Heart right ventricle (tissue), 16 donors: Measurements from ENCODE around the gene SLC35D1. TPM values are rescaled to one million over a fixed set of nuclear protein-coding genes. Genes with fewer than 3 reads are reported as not detected.

Experiments used
- ATAC-seq, 8 donors: fragments of 200-7000 bp; cut with Tn5 transposase; one replicate each; pipeline ENCODE4 v1.9.1; 2020; ENCODE audit warnings: mild to moderate bottlenecking in 8 of 8, moderate library complexity in 8 of 8, moderate number of reproducible peaks in 1 of 8
- DNase-seq, 2 donors: peaks; one replicate each; pipeline ENCODE4 v3.0.0-alpha.2; 2020
- H3K27ac ChIP-seq, 10 donors: fragments of 200-600 bp; sonication (generic) in 2 of 10; one replicate each; pipeline versions ENCODE4 v1.5.0 to v1.8.0; 2020 to 2022; ENCODE audit warnings: mild to moderate bottlenecking in 3 of 10
- H3K27me3 ChIP-seq, 7 donors: fragments of 200-600 bp; one replicate each; pipeline ENCODE4 v1.8.0; 2021 to 2022; ENCODE audit warnings: mild to moderate bottlenecking in 2 of 7
- H3K36me3 ChIP-seq, 9 donors: fragments of 200-600 bp; sonication (generic) in 1 of 9; one replicate each; pipeline versions ENCODE4 v1.5.0 to v1.8.0; 2020 to 2022; ENCODE audit warnings: mild to moderate bottlenecking in 2 of 9
- H3K4me1 ChIP-seq, 9 donors: fragments of 200-600 bp; sonication (generic) in 1 of 9; one replicate each; pipeline versions ENCODE4 v1.5.0 to v1.8.0; 2020 to 2022; ENCODE audit warnings: mild to moderate bottlenecking in 4 of 9
- H3K4me3 ChIP-seq, 10 donors: fragments of 200-600 bp; sonication (generic) in 2 of 10; one replicate each; pipeline versions ENCODE4 v1.5.0 to v1.8.0; 2020 to 2022; ENCODE audit warnings: mild to moderate bottlenecking in 7 of 10, moderate library complexity in 2 of 10
- H3K9me3 ChIP-seq, 11 donors: fragments of 200-600 bp in 10 of 11; sonication (generic) in 2 of 11; one replicate each; pipeline versions ENCODE4 v1.5.0 to v1.8.0; 2013 to 2022; ENCODE audit warnings: mild to moderate bottlenecking in 2 of 11, control low read depth in 1 of 11, moderate library complexity in 1 of 11
- CTCF ChIP-seq, 9 donors: fragments of 200-600 bp; sonication (generic) in 2 of 9; IDR thresholded peaks; one replicate each; pipeline versions ENCODE4 v1.5.0 to v1.8.0; 2021 to 2022; ENCODE audit warnings: antibody characterized with exemption in 9 of 9, mild to moderate bottlenecking in 5 of 9, moderate library complexity in 1 of 9
- WGBS, 2 donors: extraction: QIAGEN DNeasy Blood & Tissue Kit; methylation state at CpG; one replicate each; pipeline ENCODE4 v1.1.7; 2013; ENCODE audit warnings: inconsistent platforms in 1 of 2; 5-methylcytosine and 5-hydroxymethylcytosine counted together
- intact Hi-C, 10 donors: fragments of 100-400 bp; cut with DNase I; formaldehyde crosslinking; loops; one replicate each; pipeline versions ENCODE4 v1.11.1 to v1.14.2; 2022
- polyA plus RNA-seq, 2 donors: library from polyadenylated mRNA; stranded (reverse); fragments of 200-250 nt; gene quantifications; one replicate each; pipeline ENCODE4 v1.2.3, GENCODE V29; 2013
- total RNA-seq, 10 donors: library from RNA; stranded (reverse); fragmentation: NEBNext Ultra II Directional in 3 of 10; extraction: Animal tissue kit (Norgen Biotek cat#: 25700) in 3 of 10; gene quantifications; one replicate each; pipeline versions ENCODE4 v1.2.1 to v1.2.4, GENCODE V29; 2021 to 2023
- donor health status: Arrhythmogenic right ventricular cardiomyopathy.
- donor health status: ischemic (EF 13 %, LVEDD 7.1; RV severe dilation, severe dysfunction).
- donor health status: healthy with polysubstance abuse.
- donor health status: DM: no; HTN: yes; CAD: no.
- donor health status: DM: no; HTN: no; CAD: no.
- donor health status: ischemic (EF 25% LVEDD 6.9; RV normal size, moderate dysfunction).
- donor health status: ischemic (EF 25% LVEDD 5.7; RV mildly dilated, moderate dysfunction).
- donor health status: healthy.
- donor health status: DM: yes; HTN: yes; CAD: no.
- donor health status: Ischemic cardiomyopathy.
- donor health status: ischemic (EF 35%, LVEDD 5.7; RV mildly dilated, moderate dysfunction).
- donor health status: nonischemic (EF 11% LVEDD 7.7; RV severe dilation, severe dysfunction).
- donor health status: DM: yes; HTN: yes; CAD: no.
- donor health status: PGD.
- donor health status: ischemic (EF 29% LVEDD 5.4; RV normal size, mild dysfunction).
- donor health status: nonischemic (EF 23%, LVEDD 6.1; RV moderate dilation, normal function).

SLC35D1 gene
- total and polyA plus RNA-seq, 12 donors: 1.6 to 5.8 (median 4.7) TPM

- intact Hi-C loops: no loop called here
- peaks cover 0 to 100% (median 27%) of the 10 kb centered on the region in 9 donors for H3K36me3 ChIP-seq
- H3K27ac ChIP-seq: no peak overlapping the region
- DNase-seq (no peak), ATAC-seq (no peak)
- no peak for TF ChIP-seq CTCF (IDR thresholded peaks at IDR 0.05)
- H3K9me3 ChIP-seq: no peaks in the 10 kb centered on the region
- H3K4me3 ChIP-seq: no peak overlapping the region
- 91 to 92% methylated on average over 6 of the region's 6 CpGs for WGBS, 2 donors
- H3K27me3 ChIP-seq: no peaks in the 10 kb centered on the region
- peaks cover 0 to 29% (median 11%) of the 10 kb centered on the region in 9 donors for H3K4me1 ChIP-seq
Observed at GRCh38 chr1:66951513-66951912, 102.4 kb downstream of the SLC35D1 start.

Other genes starting within 250 kb of the SLC35D1 start
- 10 to 100 TPM in 8 of 10 donors, 1 to 10 TPM in 2; 8.0 to 24.5 (median 14.4) TPM for gene DNAI4, start 129.3 kb downstream of the SLC35D1 start, total RNA-seq
- gene DNAI4, start 129.3 kb downstream of the SLC35D1 start, polyA plus RNA-seq: 1 to 10 TPM in 1 of 2 donors, under 1 TPM in 1; 0.44 to 1.1 TPM
- 10 to 100 TPM; 16.9 to 22.4 (median 20.1) TPM for gene MIER1, start 129.2 kb downstream of the SLC35D1 start, total RNA-seq
- gene MIER1, start 129.2 kb downstream of the SLC35D1 start, polyA plus RNA-seq: 10 to 100 TPM in 1 of 2 donors, 1 to 10 TPM in 1; 5.8 to 10.6 TPM
- gene C1orf141, start 80.8 kb upstream of the SLC35D1 start, total RNA-seq: not detected
- gene C1orf141, start 80.8 kb upstream of the SLC35D1 start, polyA plus RNA-seq: not detected
- not detected for gene IL23R, start 112.3 kb upstream of the SLC35D1 start, total RNA-seq
- not detected for gene IL23R, start 112.3 kb upstream of the SLC35D1 start, polyA plus RNA-seq